Stimulated activated CD8-positive, alpha-beta memory T cell treated with anti-CD3 and anti-CD28 coated beads, Interleukin-12 subunit alpha, Interleukin-12 subunit beta, amount 100 ng/mL, for 24 hours (primary cell): ENCODE measurements around the gene MACO1.

ENCODE experiments used
- DNase-seq: peaks from one replicate; pipeline ENCODE4 v3.0.0-alpha.2; 2020; ENCODE audit errors: extremely low read depth

The MACO1 gene

DNA sequence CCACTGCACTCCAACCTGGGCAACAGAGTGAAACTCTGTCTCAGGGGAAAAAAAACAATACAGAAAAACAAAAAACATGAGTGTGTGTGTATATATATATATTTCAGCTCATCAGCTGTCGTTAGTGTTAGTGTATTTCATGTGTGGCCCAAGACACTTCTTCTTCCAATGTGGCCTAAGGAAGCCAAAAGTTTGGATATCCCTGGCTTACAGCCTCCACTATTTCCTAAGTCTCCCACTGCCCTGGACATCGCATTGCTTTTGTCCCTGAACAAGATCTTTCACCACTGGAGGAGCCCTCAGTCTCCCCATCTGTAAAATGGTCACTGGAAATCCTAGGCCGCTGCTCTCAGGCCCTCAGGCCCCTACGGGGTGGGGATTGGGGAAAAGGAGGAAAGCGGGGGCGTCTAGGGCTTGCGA, 112.3 kb downstream of the MACO1 start:
- no peak for DNase-seq

- DNase-seq, result no peak
Measured at GRCh38 chr1:25543425-25544242, 112.9 kb downstream of the MACO1 start, which contains the start of gene LDLRAP1. Gene LDLRAP1 (plus strand): TSS chr1:25543606. CDS start chr1:25543699, 93 bp downstream.

GRCh38 chr1:25544243-25544764, 113.6 kb downstream of the MACO1 start:
- DNase-seq, result no peak

DNA sequence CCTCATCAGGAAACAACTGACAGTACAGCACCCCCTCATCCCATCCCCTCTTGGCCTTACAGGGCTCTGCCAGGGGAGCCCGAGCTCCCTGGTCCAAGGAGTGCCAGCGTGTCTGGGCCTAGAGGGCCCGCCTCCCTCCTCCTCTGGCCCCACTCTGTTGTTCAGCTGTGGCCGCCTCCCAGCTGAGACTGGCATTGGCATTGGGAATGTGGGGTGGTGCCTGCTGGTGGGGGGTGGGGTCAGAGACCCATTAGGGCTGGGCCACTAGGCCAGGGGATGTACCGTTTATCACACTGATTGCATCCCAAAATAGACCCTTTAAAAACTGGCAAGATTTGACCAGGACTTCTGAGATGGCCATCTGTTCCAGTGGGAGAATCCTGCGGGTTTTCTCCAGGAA, 114.1 kb downstream of the MACO1 start:
- no peak for DNase-seq

DNA sequence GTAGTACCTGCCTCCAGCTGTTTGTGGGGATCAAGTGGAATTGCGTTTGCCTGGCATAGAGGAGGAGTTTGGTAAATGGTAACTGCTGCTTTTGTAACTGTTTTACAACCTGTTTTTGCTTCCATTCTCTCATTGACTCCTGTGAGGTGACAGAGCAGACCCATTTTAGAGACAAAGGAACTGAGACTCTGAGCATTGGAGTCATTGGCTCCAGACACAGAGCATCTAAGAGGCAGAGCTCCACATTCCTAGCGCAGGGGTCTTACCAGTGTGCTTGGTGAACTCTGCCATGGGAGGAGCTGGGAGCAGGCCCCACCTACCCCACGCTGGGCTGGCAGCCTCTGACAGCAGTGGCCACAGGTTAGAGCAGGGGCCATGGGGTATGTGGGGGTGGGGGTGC, 115.1 kb downstream of the MACO1 start:
- DNase-seq, result no peak

- no peak for DNase-seq
Measured at GRCh38 chr1:25546193-25546592, 115.5 kb downstream of the MACO1 start.

GRCh38 chr1:25548601-25549000, 117.9 kb downstream of the MACO1 start:
- no peak for DNase-seq

DNA sequence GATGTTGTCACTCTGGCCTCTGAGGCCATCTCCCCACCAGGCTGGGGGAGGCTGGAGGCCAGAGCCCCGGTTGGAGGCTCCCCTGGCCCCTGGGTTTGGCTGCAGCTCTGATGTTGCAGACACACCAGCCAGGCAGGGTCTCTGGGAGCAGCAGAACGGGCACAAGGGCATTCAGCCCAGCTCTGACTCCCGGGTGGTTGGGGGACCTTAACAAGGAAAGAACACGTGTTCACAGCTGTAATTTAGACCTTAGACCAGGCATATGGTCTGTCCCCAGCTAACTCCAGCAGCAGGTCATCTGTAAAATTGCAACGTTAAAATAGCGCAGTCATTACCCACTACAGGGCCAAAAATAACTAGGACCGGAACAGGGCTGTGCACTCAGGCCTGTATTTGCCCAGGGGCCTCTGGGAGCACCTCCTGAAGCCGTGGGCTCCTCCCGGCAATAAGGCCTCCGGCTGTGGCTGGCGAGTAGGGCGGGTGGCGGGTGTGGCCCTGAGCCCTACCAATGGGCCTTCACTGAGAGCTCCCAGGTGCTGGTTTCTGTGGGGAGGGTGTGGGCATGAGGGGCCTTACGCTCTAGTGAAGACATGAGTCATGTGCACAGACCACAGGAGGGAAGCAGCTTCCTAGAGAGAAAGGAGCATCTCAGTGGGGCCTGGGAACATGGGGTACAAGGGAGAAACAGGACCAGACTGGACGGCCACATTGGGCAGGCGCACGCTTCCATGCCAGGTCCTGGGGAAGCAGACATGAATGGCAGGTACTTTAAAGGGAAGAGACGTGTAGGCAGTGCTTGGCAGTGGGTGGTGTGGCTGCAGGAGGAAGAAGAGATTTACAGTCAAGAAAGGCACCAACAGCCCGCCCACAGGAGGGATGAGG, 118.8 kb downstream of the MACO1 start:
- DNase-seq, result peak; percentile 76
